ENCODE results near the gene ZNF195.
"Not testable (repeated sequence)": the region's sequence is repeated elsewhere in the genome, so short reads cannot be mapped to it uniquely, and the experiment has no call there.

The ZNF195 gene

DNA sequence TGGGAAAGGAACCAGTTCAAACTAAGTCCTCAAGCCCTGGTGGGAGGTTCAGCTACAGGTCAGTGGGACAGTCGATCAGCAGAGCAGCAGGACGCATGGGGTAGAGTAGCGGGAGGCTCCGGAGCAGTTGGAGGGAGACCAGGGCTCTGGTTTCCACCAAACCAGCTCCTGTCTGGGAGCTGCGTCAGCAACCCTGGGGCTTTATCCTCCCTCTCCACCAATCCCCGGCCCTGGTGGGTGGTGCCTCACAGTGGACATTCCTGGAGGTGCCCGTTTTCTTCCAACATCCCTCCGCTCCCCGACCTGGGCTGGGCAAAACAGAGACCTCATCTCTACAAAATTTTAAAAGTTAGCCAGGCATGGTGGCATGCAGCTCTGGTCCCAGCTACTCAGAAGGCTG lies 32.4 kb downstream of the ZNF195 start:
- DNase-seq: no peak

DNA sequence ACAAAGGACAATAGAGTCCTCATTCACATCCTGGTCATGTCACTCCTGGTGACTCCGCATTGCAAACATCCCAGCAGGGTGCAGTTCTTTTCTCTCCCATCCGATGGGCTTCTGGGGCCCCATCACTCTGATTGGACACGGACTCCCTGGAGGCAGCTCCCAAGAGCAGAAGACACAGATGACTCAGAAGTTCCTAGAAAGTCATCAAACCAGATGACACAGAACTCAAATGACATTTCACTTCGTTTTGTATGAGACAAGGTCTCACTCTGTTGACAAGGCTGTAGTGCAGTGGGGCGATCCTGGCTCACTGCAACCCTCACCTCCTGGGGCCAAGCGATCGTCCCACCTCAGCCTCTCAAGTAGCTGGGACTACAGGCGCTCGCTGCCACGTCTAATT lies 33.2 kb downstream of the ZNF195 start:
- no peak for DNase-seq

DNA sequence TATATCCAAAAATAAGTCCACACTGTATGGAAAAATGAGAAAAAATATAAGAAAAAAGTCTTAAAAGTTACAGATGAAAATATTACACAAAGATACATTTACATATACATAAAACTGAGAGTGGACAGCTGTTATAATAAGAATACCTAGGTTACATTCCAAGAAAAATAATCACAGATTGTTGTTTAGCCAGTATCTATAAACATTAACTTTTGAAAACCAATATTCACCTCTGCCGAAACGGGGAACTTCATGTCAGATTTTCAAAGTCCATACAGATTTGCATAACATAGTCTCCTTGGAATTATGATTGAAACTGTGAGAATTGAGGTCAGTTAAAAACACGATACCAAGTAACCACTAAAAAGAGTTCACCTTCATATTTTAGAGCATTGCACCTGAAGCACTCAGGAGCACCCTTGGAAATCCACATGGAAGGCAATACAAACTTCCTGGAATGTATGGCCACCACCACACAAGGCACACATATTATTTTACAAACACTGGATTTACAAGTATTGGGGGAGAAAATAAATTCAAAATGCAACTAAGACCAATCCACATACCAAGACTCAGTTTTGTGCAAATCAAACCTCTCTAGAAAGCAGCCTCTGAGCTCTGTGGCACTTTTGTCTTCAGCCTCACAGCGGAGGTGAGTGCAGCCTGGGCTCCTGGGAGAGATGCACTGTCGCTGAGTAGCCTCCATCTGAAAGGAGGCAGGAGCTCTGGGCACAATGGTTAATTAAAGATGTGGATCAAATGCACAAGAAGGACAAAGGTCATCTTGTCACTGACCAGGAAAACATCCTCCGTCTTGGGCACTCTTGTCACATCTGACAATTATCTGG lies 34.4 kb downstream of the ZNF195 start:
- no peak for DNase-seq

DNA sequence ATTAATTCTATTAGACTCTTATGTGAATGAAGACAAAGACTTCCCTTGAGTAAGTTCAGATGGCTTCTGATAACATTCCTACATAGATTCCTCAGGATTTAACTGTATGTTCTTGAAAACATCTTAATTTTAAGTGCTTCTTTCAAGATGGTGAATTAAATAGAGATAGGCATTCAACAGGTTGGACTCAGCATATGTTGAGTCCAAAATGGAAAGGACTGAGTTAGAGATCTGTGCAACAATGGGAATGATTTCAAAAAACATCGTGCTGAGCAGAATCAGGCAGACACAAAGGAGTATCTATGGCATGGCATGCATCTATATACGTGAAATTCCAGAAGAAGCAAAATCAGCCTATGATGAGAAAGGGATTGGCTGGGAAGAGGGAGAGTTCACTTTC lies 36.2 kb downstream of the ZNF195 start:
- DNase-seq: no peak

DNA sequence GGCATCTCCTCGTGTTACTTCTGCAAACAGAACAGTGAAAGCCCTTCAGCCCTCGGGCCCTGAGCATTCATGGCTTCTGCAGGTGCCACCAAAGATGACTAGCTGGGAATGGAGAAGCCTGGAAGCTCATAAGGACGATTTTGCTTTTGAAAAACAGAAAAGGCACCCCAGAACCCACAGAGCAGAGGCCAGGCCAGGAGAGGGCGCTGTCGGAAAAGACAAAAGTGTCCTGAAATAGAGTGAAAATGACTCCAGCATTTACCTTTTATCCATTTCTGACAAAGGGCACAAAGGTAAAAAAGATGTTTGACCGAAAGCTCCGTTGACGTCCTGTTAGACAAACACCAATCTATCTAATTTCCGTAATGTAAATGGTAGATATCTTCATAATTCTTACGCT lies 37.6 kb downstream of the ZNF195 start:
- DNase-seq: no peak

DNA sequence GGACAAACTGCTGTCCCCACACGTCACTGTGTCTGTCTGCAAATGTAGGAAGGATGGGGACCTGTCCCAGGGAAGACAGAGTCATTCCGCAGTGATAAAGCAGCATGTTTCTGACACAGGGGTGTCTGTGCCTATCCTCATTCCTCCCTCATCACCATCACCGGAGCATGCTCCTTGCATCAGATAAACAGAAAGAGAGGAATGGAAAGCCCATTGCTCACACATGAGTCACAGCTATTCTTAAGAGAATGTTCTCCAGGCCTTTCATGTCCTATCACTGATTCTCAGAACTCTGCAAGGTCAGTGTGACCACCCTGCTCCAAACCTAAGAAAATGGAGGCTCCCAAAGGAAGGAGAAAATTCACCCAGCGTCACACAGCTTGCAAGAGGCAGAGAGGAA lies 38.9 kb downstream of the ZNF195 start:
- peak; percentile 72 for DNase-seq

DNA sequence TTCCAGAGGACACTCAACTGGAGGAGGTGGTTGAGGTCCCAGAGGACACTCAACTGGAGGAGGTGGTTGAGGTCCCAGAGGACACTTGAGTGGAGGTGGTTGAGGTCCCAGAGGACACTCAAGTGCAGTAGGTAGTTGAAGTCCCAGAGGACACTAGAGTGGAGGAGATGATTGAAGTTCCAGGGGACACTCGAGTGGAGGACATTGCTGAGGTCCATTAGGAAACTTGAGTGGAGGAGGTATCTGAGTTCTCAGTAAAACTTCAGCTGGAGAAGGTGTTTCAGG lies 39.7 kb downstream of the ZNF195 start:
- DNase-seq: no peak

DNA sequence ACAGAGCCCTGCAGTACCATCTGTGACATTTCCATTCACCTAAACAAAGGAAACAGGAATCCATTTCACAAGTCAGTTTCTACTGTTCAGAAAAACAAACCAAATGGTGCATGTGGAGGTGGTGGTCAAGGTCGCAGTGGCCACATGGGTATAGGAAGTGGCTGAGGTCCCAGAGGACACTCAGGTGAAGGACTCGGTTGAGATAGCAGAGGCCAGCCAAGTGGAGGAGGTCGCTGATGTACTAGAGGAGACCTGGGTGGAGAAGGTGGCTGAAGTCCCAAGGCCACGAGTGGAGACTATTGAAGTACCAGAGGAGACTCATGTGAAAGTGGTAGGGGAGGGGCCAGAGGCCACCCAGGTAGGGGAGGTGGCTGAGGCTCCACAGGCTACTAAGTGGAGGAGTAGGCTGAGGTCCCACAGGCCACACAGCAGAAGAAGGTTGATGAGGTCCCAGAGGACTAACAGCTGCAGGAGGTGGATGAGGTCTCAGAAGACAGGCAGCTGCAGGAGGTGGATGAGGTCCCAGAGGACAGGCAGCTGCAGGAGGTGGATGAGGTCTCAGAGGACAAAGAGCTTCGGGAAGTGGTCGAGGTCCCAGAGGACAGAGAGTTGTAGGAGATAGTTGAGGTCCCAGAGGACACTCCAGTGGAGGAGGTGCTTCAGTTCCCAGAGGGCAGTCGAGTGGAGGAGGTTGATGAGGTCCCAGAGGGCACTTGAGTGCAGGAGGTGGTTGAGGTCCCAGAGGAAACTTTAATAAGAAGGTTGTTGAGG lies 40.2 kb downstream of the ZNF195 start:
- DNase-seq: no peak

DNA sequence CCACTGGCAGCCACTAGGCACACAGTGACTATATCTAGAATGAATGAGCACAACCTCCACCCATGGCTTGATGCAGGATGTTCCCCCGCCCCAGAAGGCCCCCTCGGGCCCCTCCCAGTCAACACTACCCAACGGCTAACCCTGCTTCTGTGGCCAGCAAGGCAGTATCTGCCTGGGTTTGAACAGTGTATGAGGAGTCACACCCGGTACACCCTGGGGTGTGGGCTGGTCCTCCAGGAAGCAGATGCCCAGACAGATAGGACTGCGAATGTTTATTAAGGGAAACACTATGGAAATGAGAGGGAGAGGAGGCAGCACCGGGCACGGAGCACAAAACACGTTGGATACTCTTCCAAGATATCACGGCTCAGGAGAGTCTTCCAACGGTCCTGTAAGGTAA lies 42.5 kb downstream of the ZNF195 start:
- not testable (repeated sequence) for DNase-seq

DNA sequence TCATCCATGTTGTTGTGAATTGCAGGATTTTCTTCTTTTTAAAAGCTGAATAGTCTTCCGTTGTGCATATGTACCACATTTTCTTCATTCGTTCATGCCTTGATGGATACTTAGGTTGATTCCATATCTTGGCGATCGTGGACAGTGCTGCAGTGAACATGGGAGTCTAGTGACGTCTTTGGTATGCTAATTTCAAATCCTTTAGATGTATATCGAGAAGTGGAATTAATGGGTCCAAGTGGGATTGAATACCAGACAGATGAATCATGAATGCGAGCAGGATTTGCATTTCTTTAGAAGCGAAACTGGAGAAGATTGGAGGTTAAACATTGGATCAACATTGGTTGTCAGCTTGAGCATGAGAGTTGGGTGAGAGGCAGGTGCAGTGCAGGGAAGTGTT lies 45.8 kb downstream of the ZNF195 start:
- DNase-seq: not testable (repeated sequence)

DNA sequence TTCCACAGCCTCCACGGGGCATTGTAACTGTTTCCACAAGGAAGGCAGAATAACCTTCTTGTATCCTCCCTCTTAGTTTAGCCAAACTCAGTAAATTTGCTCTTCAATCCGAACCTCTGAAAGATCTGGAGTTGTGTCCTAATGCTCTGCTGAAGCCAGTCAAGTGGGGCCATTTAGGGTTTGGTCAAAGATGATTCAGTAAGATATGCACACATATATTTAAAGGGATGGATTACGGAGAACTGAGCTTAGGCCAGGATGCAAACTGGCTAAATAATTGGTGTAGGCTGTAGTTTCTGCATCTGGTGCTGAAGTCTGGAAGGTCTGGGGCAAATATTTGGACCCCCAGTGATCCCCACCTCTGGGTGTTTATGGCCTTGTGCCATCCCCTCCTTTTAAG lies 47.9 kb downstream of the ZNF195 start:
- DNase-seq: not testable (repeated sequence)

DNA sequence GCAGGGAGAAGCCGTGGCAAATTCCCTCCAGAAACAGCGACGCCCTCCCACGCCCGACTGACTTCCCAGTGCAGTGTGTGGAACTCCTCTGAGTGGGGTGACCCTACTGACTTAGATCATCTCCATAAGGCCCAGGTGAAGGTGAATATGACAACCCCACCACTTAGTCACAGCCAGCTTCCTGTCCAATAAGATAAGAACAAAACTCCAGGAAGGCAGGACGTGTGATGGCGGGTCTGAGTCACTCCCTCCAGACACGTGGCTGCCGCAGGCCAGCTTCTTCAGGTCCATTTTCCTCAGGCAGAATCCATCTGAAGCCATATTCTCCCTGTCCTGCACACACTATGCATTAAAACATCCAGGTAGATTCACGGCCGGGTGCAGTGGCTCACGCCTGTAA lies 48.9 kb downstream of the ZNF195 start:
- DNase-seq: not testable (repeated sequence)

DNA sequence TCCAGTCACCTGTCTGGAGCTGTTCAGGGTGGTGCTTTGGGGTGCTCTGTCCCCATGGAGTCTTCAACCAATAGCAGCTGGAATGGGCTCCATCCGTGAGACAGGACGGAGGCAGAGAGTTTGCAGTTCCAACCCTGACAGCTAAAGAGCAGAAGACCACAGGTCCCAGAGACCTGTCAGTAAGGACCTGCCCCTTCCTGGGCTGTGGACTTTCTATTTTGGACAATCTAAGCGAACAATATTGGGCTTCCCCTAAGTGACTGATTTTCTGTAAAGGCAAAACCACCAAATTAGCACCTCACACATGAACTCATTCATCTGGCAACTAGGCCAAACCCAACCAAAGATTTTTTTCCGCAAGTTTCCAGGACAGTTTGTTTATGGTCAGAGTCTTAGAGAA lies 50.4 kb downstream of the ZNF195 start:
- not testable (repeated sequence) for DNase-seq

DNA sequence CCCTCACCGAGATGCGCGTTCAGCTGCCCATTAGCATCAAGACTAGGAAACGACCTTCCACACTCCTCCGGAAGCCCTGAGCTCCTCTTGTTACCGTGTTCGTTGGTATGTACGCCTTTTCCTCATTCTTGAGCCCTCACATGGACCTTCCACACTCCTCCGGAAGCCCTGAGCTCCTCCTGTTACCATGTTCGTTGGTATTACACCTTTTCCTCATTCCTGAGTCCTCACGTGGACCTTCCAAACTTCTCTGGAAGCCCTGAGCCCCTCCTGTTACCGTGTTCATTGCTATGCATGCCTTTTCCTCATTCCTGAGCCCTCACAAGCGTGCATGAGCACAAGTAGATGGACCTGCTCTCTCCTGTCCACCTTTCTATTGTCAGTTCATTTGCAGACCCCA lies 52.5 kb downstream of the ZNF195 start:
- not testable (repeated sequence) for DNase-seq

DNA sequence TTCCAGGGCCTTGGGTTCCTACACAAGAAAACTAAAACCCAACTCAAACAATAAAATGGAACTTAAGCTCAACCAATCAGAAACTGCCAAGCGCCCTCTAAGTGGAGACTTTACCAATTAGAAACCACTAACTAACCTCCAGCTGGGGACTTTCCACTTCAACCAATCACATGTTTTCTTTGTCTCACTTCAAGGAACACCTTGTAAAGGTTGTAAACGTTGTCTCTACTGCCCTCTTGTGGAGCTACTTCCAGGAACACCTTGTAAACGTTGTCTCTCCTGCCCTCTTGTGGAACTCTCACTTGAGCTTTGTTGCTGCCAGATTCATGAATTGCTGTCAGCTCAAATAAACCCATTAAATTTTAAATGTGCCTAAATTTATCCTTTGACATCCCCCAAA lies 54.2 kb downstream of the ZNF195 start:
- DNase-seq: not testable (repeated sequence)

Measured in fibroblast of skin of scalp (primary cell).